DND-41 (cell line): ENCODE measurements around the gene KMT2B.

ENCODE experiments used
- ATAC-seq: fragments of 200-7000 bp; cut with Tn5 transposase; 3 replicates; pipeline ENCODE4 v1.9.1; 2021; ENCODE audit warnings: low read depth; ENCODE audit not compliant: insufficient read depth
- DNase-seq: peaks from one replicate; pipeline ENCODE4 v3.0.0-alpha.2; 2020
- H2AFZ ChIP-seq: 2 replicates; pipeline ENCODE4 v1.6.0; 2012; ENCODE audit warnings: low read depth, low read length
- H3K27ac ChIP-seq: 2 replicates; pipeline ENCODE4 v1.5.1; 2012; ENCODE audit warnings: low read length, inconsistent platforms
- H3K27me3 ChIP-seq: fragments of 200-600 bp; sonication (generic); 2 replicates; pipeline ENCODE4 v1.6.0; 2012; ENCODE audit warnings: low read length, mild to moderate bottlenecking, inconsistent platforms; ENCODE audit not compliant: insufficient read depth, poor library complexity
- H3K36me3 ChIP-seq: 2 replicates; pipeline ENCODE4 v1.5.1; 2012; ENCODE audit warnings: low read length, inconsistent platforms; ENCODE audit not compliant: insufficient read depth
- H3K4me1 ChIP-seq: 2 replicates; pipeline ENCODE4 v1.5.1; 2012; ENCODE audit warnings: mild to moderate bottlenecking, low read length; ENCODE audit not compliant: insufficient read depth
- H3K4me2 ChIP-seq: 2 replicates; pipeline ENCODE4 v1.6.0; 2012; ENCODE audit warnings: mild to moderate bottlenecking, moderate library complexity, low read length, inconsistent platforms; ENCODE audit not compliant: insufficient read depth
- H3K4me3 ChIP-seq, 2 experiments: fragments of 200-600 bp in 1 of 2; shearing (Covaris generic) in 1 of 2; 2 replicates each; pipeline ENCODE4 v1.5.1; 2012 to 2016; ENCODE audit warnings: inconsistent platforms in 2 of 2, low read length in 2 of 2, mild to moderate bottlenecking in 2 of 2, low read depth in 1 of 2, moderate library complexity in 1 of 2
- H3K79me2 ChIP-seq: 2 replicates; pipeline ENCODE4 v1.6.0; 2012; ENCODE audit warnings: low read length, inconsistent platforms; ENCODE audit not compliant: insufficient read depth
- H3K9ac ChIP-seq: 2 replicates; pipeline ENCODE4 v1.6.0; 2012; ENCODE audit warnings: low read depth, mild to moderate bottlenecking, inconsistent platforms, low read length, moderate library complexity
- H3K9me3 ChIP-seq: 2 replicates; pipeline ENCODE4 v1.5.1; 2012; ENCODE audit warnings: low read length, moderate library complexity, mild to moderate bottlenecking, inconsistent platforms; ENCODE audit not compliant: insufficient read depth, severe bottlenecking
- H4K20me1 ChIP-seq: 2 replicates; pipeline ENCODE4 v1.6.0; 2012; ENCODE audit warnings: low read length; ENCODE audit not compliant: insufficient read depth
- CTCF ChIP-seq: IDR thresholded peaks from 2 replicates; pipeline ENCODE4 v1.5.1; 2012; ENCODE audit warnings: borderline replicate concordance, low read length, moderate library complexity, mild to moderate bottlenecking; ENCODE audit not compliant: poor library complexity, severe bottlenecking; ENCODE audit errors: extremely low read depth
- EZH2 ChIP-seq: IDR thresholded peaks from 3 replicates; pipeline ENCODE4 v1.6.1; 2012; ENCODE audit warnings: borderline replicate concordance, low read depth, mild to moderate bottlenecking, moderate library complexity, low read length, inconsistent platforms; ENCODE audit not compliant: severe bottlenecking

The KMT2B gene

GRCh38 chr19:35752746-35753350 is 35.0 kb downstream of the KMT2B start:
- Histone ChIP-seq H3K27me3 (no peaks in the 10 kb centered on the region), H3K4me3 (no peak overlapping the region), H3K9me3 (no peaks in the 10 kb centered on the region), H3K9ac (no peak overlapping the region), H3K79me2 (peaks cover 15% of the 10 kb centered on the region), H3K27ac (no peak overlapping the region), H3K36me3 (peaks cover 24% of the 10 kb centered on the region), H3K4me2 (no peak overlapping the region), H3K4me1 (peaks cover 30% of the 10 kb centered on the region), H4K20me1 (0 out of 2 replicates have a peak, but pooled peaks cover 3% of the 10 kb centered on the region), H2AFZ (no peak overlapping the region)
- ATAC-seq (no peak), DNase-seq (no peak)
- TF ChIP-seq CTCF: no peak
- TF ChIP-seq EZH2: no peak

GRCh38 chr19:35753634-35754369 is 36.0 kb downstream of the KMT2B start:
- Histone ChIP-seq H3K36me3 (peaks cover 24% of the 10 kb centered on the region), H3K27ac (no peak overlapping the region), H4K20me1 (peaks cover 7% of the 10 kb centered on the region), H3K27me3 (no peaks in the 10 kb centered on the region), H3K9me3 (no peaks in the 10 kb centered on the region), H3K79me2 (peaks cover 19% of the 10 kb centered on the region), H3K4me3 (no peak overlapping the region), H3K4me1 (peaks cover 29% of the 10 kb centered on the region), H3K9ac (no peak overlapping the region), H2AFZ (no peak overlapping the region), H3K4me2 (no peak overlapping the region)
- ATAC-seq (no peak), DNase-seq (no peak)
- TF ChIP-seq EZH2: no peak
- no peak for TF ChIP-seq CTCF

GRCh38 chr19:35754370-35755130 is 36.7 kb downstream of the KMT2B start:
- H3K4me3 ChIP-seq: no peak overlapping the region

More at GRCh38 chr19:35754370-35755130, 36.7 kb downstream of the KMT2B start:
- TF ChIP-seq CTCF (no peak), EZH2 (no peak)
- no peak overlapping the region for H3K27ac ChIP-seq
- ATAC-seq: no peak
- H3K9ac ChIP-seq: no peak overlapping the region
- no peaks in the 10 kb centered on the region for H3K9me3 ChIP-seq
- no peak overlapping the region for H3K4me2 ChIP-seq
- peaks cover 29% of the 10 kb centered on the region for H3K4me1 ChIP-seq
- H2AFZ ChIP-seq: no peak overlapping the region
- peaks cover 30% of the 10 kb centered on the region for H3K36me3 ChIP-seq
- H3K79me2 ChIP-seq: peaks cover 21% of the 10 kb centered on the region
- DNase-seq: no peak
- peaks cover 15% of the 10 kb centered on the region for H4K20me1 ChIP-seq
- no peaks in the 10 kb centered on the region for H3K27me3 ChIP-seq
